GM23338 (cell line): ENCODE measurements around the gene DGKB. TPM values are rescaled to one million over a fixed set of nuclear protein-coding genes. Genes with fewer than 3 reads are reported as not detected.

Source experiments
- ATAC-seq: fragments of 200-7000 bp; cut with Tn5 transposase; 3 replicates; pipeline ENCODE4 v1.9.1; 2020
- DNase-seq: peaks from one replicate; pipeline ENCODE4 v3.0.0-alpha.2; 2015; ENCODE audit warnings: low spot score
- H2AFZ ChIP-seq: fragments of 200-600 bp; sonication (generic); 2 replicates; pipeline ENCODE4 v1.8.0; 2016; ENCODE audit warnings: antibody characterized with exemption, mild to moderate bottlenecking, moderate library complexity
- H3F3A ChIP-seq: fragments of 200-600 bp; sonication (generic); replicated peaks from 2 replicates; pipeline ENCODE4 v1.8.0; 2017; ENCODE audit warnings: antibody characterized with exemption, mixed run types, low read depth
- H3K27ac ChIP-seq: fragments of 200-600 bp; sonication (generic); 2 replicates; pipeline ENCODE4 v1.6.1; 2016; ENCODE audit warnings: low read depth
- H3K27me3 ChIP-seq: fragments of 200-600 bp; sonication (generic); 2 replicates; pipeline ENCODE4 v1.8.0; 2016; ENCODE audit warnings: mild to moderate bottlenecking, mixed run types, moderate library complexity; ENCODE audit not compliant: insufficient read depth
- H3K36me3 ChIP-seq: fragments of 200-600 bp; sonication (generic); 2 replicates; pipeline ENCODE4 v1.8.0; 2016; ENCODE audit warnings: mild to moderate bottlenecking; ENCODE audit not compliant: insufficient read depth
- H3K4me1 ChIP-seq: fragments of 200-600 bp; sonication (generic); 2 replicates; pipeline ENCODE4 v1.8.0; 2016; ENCODE audit warnings: mild to moderate bottlenecking, moderate library complexity; ENCODE audit not compliant: insufficient read depth
- H3K4me2 ChIP-seq: fragments of 200-600 bp; sonication (generic); 2 replicates; pipeline ENCODE4 v1.7.1; 2017; ENCODE audit warnings: mixed run types
- H3K4me3 ChIP-seq: fragments of 200-600 bp; sonication (generic); 2 replicates; pipeline ENCODE4 v1.6.1; 2016; ENCODE audit warnings: mixed run types
- H3K79me2 ChIP-seq: fragments of 200-600 bp; sonication (generic); replicated peaks from 2 replicates; pipeline ENCODE4 v1.8.0; 2017; ENCODE audit warnings: mild to moderate bottlenecking; ENCODE audit not compliant: insufficient read depth
- H3K9me2 ChIP-seq: fragments of 200-600 bp; sonication (generic); 2 replicates; pipeline ENCODE4 v1.8.0; 2017; ENCODE audit not compliant: insufficient read depth
- H4K20me1 ChIP-seq: fragments of 200-600 bp; sonication (generic); replicated peaks from 2 replicates; pipeline ENCODE4 v1.8.0; 2017; ENCODE audit warnings: mild to moderate bottlenecking; ENCODE audit not compliant: insufficient read depth
- H3K27ac Mint-ChIP-seq: 2 replicates; pipeline ENCODE4 v1.8.0; 2020; ENCODE audit warnings: inconsistent platforms, mild to moderate bottlenecking, moderate library complexity, mixed read lengths
- H3K27me3 Mint-ChIP-seq: 3 replicates; pipeline ENCODE4 v1.8.0; 2022; ENCODE audit warnings: low read depth, mild to moderate bottlenecking, moderate library complexity, mixed read lengths, inconsistent platforms; ENCODE audit not compliant: insufficient read depth, poor library complexity
- H3K36me3 Mint-ChIP-seq: 3 replicates; pipeline ENCODE4 v1.8.0; 2021; ENCODE audit warnings: low read depth, mild to moderate bottlenecking, inconsistent platforms, moderate library complexity, mixed read lengths
- H3K4me1 Mint-ChIP-seq: 3 replicates; pipeline ENCODE4 v1.8.0; 2020; ENCODE audit warnings: mild to moderate bottlenecking, inconsistent platforms, mixed read lengths
- H3K4me3 Mint-ChIP-seq: 3 replicates; pipeline ENCODE4 v1.8.0; 2021; ENCODE audit warnings: moderate library complexity, mild to moderate bottlenecking, inconsistent platforms, mixed read lengths
- H3K9me3 Mint-ChIP-seq: 3 replicates; pipeline ENCODE4 v1.8.0; 2020; ENCODE audit warnings: moderate library complexity, mild to moderate bottlenecking, inconsistent platforms, mixed read lengths
- CREB1 ChIP-seq: fragments of 250-450 bp; sonication (Bioruptor Pico); IDR thresholded peaks from 2 replicates; pipeline ENCODE4 v1.5.0; 2020; ENCODE audit warnings: low read depth, mild to moderate bottlenecking, moderate library complexity
- CTCF ChIP-seq, 2 experiments: fragments of 200-600 bp in 1 of 2; sonication (generic) in 1 of 2; conservative IDR thresholded peaks; 2 replicates each; pipeline versions ENCODE4 v1.5.1 to v1.6.1; 2016 to 2017; ENCODE audit warnings: antibody characterized with exemption in 2 of 2, low read depth in 2 of 2, mild to moderate bottlenecking in 2 of 2, moderate library complexity in 1 of 2
- ETS1 ChIP-seq: IDR thresholded peaks from 2 replicates; pipeline ENCODE4 v1.6.1; 2016; ENCODE audit warnings: antibody characterized with exemption
- EZH2 ChIP-seq: fragments of 200-600 bp; sonication (generic); IDR thresholded peaks from one replicate; pipeline ENCODE4 v1.8.0; 2017; ENCODE audit warnings: antibody characterized with exemption, mild to moderate bottlenecking, low read depth; ENCODE audit not compliant: unreplicated experiment
- JUNB ChIP-seq: IDR thresholded peaks from one replicate; pipeline ENCODE4 v1.6.1; 2016; ENCODE audit warnings: antibody characterized with exemption; ENCODE audit not compliant: unreplicated experiment
- NANOG ChIP-seq: IDR thresholded peaks from 2 replicates; pipeline ENCODE4 v1.6.1; 2016; ENCODE audit warnings: antibody characterized with exemption, borderline replicate concordance
- POLR2AphosphoS5 ChIP-seq: IDR thresholded peaks from 2 replicates; pipeline ENCODE4 v1.6.1; 2016; ENCODE audit warnings: antibody characterized with exemption, low read depth
- ZNF331 ChIP-seq: fragments of 250-450 bp; sonication (Bioruptor Pico); IDR thresholded peaks from 2 replicates; pipeline ENCODE4 v1.5.0; 2020; ENCODE audit warnings: low read depth, mild to moderate bottlenecking, moderate library complexity
- ZNF462 ChIP-seq: fragments of 250-450 bp; sonication (Bioruptor Pico); IDR thresholded peaks from 2 replicates; pipeline ENCODE4 v1.5.0; 2020; ENCODE audit warnings: mild to moderate bottlenecking, moderate library complexity
- polyA plus RNA-seq: library from polyadenylated mRNA; unstranded; fragments of >200 nt; fragmentation: Nextera tagmentation; extraction: Ambion mirVana; gene quantifications from 2 replicates; pipeline ENCODE4 v1.2.1, GENCODE V29; 2016
- total RNA-seq: library from RNA; depleted of rRNA; stranded (reverse); fragments of >200 nt; shearing (Covaris generic); gene quantifications from 2 replicates; pipeline ENCODE4 v1.2.3, GENCODE V29; 2014

DGKB gene
- total and polyA plus RNA-seq, 2 experiments from 2014 or later, result 4.8 to 11.5 TPM

GRCh38 chr7:14826426-14826825, 76.1 kb downstream of the DGKB start (continued):
- no peak for TF ChIP-seq ETS1
- TF ChIP-seq JUNB, result no peak
- no peak for TF ChIP-seq CREB1 (CRISPR knock-in tag)

- Mint-ChIP-seq H3K9me3 (0 out of 3 replicates have a peak, but pooled peaks cover 2% of the 10 kb centered on the region), H3K27me3 (peaks cover 1% of the 10 kb centered on the region), H3K27ac (0 out of 2 replicates have a peak overlapping the region, but pooled peaks have one; percentile 66), H3K36me3 (peaks cover 1% of the 10 kb centered on the region; the same call in 2 of the 3 replicates), H3K4me1 (peaks cover 9% of the 10 kb centered on the region; the same call in 1 of the 3 replicates), H3K4me3 (no peak overlapping the region)
- Histone ChIP-seq H3K9me2 (no peaks in the 10 kb centered on the region), H3K27ac (no peak overlapping the region), H3K4me3 (no peak overlapping the region), H3K79me2 (no peaks in the 10 kb centered on the region), H3K4me1 (no peaks in the 10 kb centered on the region), H3K27me3 (no peaks in the 10 kb centered on the region), H3K4me2 (no peak overlapping the region), H4K20me1 (no peaks in the 10 kb centered on the region), H3K36me3 (no peaks in the 10 kb centered on the region), H3F3A (no peaks in the 10 kb centered on the region), H2AFZ (no peak overlapping the region)
- no peak for DNase-seq
- no peak for ATAC-seq
- TF ChIP-seq JUNB, result no peak
- no peak for TF ChIP-seq POLR2AphosphoS5
- TF ChIP-seq CTCF (conservative IDR thresholded peaks at IDR 0.05; ENCODE audit: low read depth in 2 of 2), result no peak
- no peak for TF ChIP-seq EZH2
- no peak for TF ChIP-seq ZNF331 (CRISPR knock-in tag)
- TF ChIP-seq ETS1, result no peak
- no peak for TF ChIP-seq CREB1 (CRISPR knock-in tag)
- TF ChIP-seq ZNF462 (CRISPR knock-in tag), result no peak
- no peak for TF ChIP-seq NANOG
Observed at GRCh38 chr7:14825912-14826311, 76.6 kb downstream of the DGKB start.
